Kidney epithelial cell (primary cell): ENCODE measurements around the gene SYPL1. TPM values are rescaled to one million over a fixed set of nuclear protein-coding genes. Genes with fewer than 3 reads are reported as not detected.

Experiments used
- DNase-seq: peaks from one replicate; pipeline ENCODE4 v3.0.0-alpha.2; 2010; ENCODE audit warnings: low read depth
- H3K27me3 ChIP-seq: 2 replicates; pipeline ENCODE4 v1.6.0; 2011; ENCODE audit warnings: low read length; ENCODE audit not compliant: control insufficient read depth, insufficient read depth
- H3K36me3 ChIP-seq: 2 replicates; pipeline ENCODE4 v1.5.1; 2011; ENCODE audit warnings: low read length; ENCODE audit not compliant: control insufficient read depth, insufficient read depth
- H3K4me3 ChIP-seq: 2 replicates; pipeline ENCODE4 v1.5.1; 2011; ENCODE audit warnings: low read depth, mild to moderate bottlenecking, control low read depth, low read length
- total RNA-seq: library from RNA; depleted of rRNA; stranded (reverse); fragments of >200 nt; gene quantifications from 2 replicates; pipeline ENCODE4 v1.2.3, GENCODE V29; 2015
- TF ChIP-seq, protein P1 (sequence below): IDR thresholded peaks from 2 replicates; pipeline ENCODE4 v1.5.1; 2011; ENCODE audit warnings: mild to moderate bottlenecking, moderate library complexity, low read length, control low read depth, inconsistent platforms; ENCODE audit not compliant: insufficient read depth, poor library complexity, severe bottlenecking

SYPL1 gene
- total RNA-seq, 1 donor from 2014 or later = 69.0 TPM

DNA sequence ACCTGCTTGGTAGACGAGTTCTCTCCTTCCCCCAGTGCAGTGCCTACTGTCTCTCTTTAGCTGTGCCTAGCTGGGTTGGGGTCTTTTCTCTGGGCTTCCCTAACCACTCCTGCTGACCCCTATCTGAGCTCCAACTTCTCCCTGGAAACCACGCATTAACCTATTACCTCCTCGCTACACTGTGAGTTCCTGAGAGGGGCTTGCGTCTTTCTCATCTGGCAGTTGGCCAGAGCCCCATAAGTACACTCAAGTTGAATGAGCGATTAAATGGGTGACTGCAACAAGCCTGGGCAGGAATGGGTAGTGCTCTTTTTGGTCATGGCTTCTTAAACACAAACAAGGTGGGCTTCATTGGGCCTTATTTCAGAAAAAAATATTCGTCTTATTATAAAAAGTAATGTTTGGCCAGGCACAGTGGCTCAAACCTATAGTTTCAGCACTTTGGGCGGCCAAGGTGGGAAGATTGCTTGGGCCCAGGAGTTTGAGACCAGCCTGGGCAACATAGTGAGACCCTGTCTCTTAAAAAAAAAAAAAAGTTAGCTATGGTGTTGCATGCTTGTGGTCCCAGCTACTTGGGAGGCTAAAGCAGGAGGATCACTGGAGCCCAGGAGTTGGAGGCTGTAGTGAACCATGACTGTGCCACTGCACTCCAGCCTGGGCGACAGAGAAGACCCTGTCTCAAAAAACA, 41.4 kb downstream of the SYPL1 start:
- H3K27me3 ChIP-seq = no peaks in the 10 kb centered on the region
- DNase-seq = no peak
- no peaks in the 10 kb centered on the region for H3K36me3 ChIP-seq
- TF ChIP-seq, protein P1, sequence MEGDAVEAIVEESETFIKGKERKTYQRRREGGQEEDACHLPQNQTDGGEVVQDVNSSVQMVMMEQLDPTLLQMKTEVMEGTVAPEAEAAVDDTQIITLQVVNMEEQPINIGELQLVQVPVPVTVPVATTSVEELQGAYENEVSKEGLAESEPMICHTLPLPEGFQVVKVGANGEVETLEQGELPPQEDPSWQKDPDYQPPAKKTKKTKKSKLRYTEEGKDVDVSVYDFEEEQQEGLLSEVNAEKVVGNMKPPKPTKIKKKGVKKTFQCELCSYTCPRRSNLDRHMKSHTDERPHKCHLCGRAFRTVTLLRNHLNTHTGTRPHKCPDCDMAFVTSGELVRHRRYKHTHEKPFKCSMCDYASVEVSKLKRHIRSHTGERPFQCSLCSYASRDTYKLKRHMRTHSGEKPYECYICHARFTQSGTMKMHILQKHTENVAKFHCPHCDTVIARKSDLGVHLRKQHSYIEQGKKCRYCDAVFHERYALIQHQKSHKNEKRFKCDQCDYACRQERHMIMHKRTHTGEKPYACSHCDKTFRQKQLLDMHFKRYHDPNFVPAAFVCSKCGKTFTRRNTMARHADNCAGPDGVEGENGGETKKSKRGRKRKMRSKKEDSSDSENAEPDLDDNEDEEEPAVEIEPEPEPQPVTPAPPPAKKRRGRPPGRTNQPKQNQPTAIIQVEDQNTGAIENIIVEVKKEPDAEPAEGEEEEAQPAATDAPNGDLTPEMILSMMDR = no peak
- no peak overlapping the region for H3K4me3 ChIP-seq

DNA sequence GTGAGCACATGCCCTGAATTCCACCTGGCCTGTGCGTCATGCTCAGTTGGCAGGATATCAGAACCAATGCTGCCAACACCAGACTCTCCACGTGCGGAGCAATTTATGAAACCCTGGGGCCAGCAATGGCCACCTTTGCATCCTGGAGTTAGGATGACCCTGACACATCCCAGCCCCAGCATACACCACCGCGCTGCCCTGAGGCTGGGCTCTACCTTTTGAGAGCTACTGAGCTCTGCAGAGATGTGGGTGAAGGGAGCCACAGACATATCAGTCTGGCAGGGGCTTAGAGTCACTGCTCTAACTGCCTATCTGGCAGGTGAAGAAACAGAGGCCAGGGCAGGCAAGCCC, 41.9 kb downstream of the SYPL1 start:
- H3K4me3 ChIP-seq = no peak overlapping the region
- H3K27me3 ChIP-seq = no peaks in the 10 kb centered on the region
- no peaks in the 10 kb centered on the region for H3K36me3 ChIP-seq
- DNase-seq = no peak
- TF ChIP-seq, protein P1 = no peak

DNA sequence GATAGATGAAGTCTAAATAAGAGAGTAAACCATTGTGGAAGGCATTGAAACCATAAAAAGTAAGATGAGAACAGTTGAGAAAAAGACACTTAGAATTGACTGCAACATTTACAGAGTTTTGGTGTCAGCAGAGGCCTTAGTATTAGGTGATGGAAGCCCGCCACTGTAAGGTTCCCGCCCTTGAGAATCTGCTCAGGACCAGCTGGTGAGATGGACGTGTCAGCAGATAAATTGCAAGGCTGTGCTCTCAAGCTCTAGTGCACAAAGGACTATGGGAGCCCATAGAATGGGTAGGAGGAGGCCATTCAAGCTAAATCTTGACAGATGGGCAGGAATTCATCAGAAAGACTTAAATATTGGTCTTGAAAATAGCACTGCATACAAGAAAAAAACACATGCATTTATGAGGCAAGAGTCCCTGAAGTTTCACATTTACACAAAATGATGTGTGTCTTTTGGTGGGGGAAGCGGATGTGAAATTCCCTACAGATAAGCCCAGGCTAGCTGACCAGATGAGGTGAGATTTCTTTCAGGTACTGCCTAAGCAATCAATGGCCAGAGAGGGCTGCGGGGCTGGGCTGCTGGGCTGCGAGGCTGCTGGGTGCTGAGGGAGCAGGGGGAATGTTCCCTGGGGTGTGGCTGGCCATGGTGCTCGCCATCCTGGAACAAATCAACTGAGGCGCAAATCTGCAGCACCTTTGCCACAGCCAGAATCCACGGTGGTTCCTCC, 42.5 kb downstream of the SYPL1 start:
- Histone ChIP-seq H3K4me3 (no peak overlapping the region), H3K27me3 (no peaks in the 10 kb centered on the region), H3K36me3 (no peaks in the 10 kb centered on the region)
- no peak for DNase-seq
- TF ChIP-seq, protein P1 = no peak

DNA sequence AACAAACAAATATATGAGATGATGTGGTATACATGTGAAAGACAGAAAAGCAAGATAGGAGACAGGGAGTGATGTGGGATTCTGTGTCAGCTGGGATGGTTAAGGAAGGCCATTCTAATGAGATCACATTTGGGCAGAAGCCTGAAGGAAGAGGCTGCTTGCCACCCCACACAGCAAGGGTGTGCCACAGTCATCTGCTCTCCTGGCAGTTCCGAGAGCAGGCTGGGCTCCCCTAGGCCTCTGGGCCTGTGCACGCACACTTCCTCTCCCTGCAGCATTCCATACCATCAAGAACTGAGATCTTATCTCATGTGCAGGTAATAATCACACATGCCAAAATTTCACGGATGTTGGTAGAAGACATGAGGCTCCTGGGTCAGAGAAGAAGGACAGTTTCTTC, 43.1 kb downstream of the SYPL1 start:
- no peak for DNase-seq
- no peak overlapping the region for H3K4me3 ChIP-seq

DNA sequence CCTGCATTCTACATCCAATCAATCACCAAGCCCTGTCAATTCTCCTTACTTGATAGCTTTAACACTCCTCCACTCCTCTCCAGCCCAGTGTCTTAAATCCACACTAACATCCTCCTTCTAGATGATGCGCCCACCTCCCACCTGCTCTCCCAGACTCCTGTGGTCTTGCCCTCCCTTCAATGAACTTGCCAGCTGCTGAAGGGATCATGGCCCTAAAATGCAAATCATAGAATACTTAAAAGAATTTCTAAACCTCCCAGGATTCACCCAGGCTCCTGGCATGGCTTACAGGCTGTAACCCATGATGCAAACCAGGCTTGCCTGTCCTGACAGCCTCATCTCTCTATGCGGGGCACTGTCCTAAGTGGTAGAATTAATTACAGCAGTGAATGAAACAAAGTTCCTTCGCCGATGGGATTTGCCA, 43.6 kb downstream of the SYPL1 start:
- no peaks in the 10 kb centered on the region for H3K27me3 ChIP-seq
- TF ChIP-seq, protein P1 = no peak
- DNase-seq = no peak
- H3K4me3 ChIP-seq = no peak overlapping the region
- H3K36me3 ChIP-seq = no peaks in the 10 kb centered on the region

More for the DNA sequence above, 43.1 kb downstream of the SYPL1 start:
- TF ChIP-seq, protein P1 = no peak
- Histone ChIP-seq H3K36me3 (no peaks in the 10 kb centered on the region), H3K27me3 (no peaks in the 10 kb centered on the region)
